ENCODE data around the gene NTN5.
"Not testable (repeated sequence)": the region's sequence is repeated elsewhere in the genome, so short reads cannot be mapped to it uniquely, and the experiment has no call there.

The NTN5 gene

DNA sequence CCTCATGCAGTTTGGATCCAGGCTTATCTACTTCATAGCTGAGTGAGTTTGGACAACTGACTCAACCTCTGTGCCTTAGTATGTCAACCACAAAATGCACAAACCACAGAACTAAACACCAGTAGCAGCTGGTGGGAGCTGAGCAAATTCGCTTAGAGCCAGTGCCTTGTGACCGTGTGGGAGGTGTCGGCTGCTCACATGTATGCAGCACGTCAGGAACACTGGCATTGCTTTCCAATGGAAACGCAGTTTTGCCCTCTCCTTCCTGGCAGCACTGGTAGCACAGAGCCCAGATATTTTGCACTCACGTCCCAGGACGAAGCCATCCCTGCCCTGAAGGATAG, 8.3 kb upstream of the NTN5 start:
- no peaks in the 10 kb centered on the region for H3K9me2 ChIP-seq (ENCODE audit: low read depth, low read length)
- H2AFZ ChIP-seq (ENCODE audit: low read length), result no peak overlapping the region
- no peak overlapping the region for H3K4me3 ChIP-seq (ENCODE audit: low read depth, low read length, poor library complexity, severe bottlenecking)
- no peak overlapping the region for H3K9ac ChIP-seq (ENCODE audit: low read length)
- no peaks in the 10 kb centered on the region for H4K20me1 ChIP-seq (ENCODE audit: insufficient read depth, low read length)
- H3K36me3 ChIP-seq (ENCODE audit: insufficient read depth, low read length), result no peaks in the 10 kb centered on the region
- no peaks in the 10 kb centered on the region for H3K4me1 ChIP-seq (ENCODE audit: insufficient read depth, low read length, severe bottlenecking)
- no peaks in the 10 kb centered on the region for H3K79me2 ChIP-seq (ENCODE audit: insufficient read depth, low read length)
- no peaks in the 10 kb centered on the region; the same call in 1 of the 2 replicates for H3K27me3 ChIP-seq (ENCODE audit: insufficient read depth, low read length)
- no peaks in the 10 kb centered on the region for H3F3A ChIP-seq (ENCODE audit: insufficient read depth, low read length)
- H3K4me2 ChIP-seq (ENCODE audit: low read length), result no peak overlapping the region
- TF ChIP-seq, protein P1, sequence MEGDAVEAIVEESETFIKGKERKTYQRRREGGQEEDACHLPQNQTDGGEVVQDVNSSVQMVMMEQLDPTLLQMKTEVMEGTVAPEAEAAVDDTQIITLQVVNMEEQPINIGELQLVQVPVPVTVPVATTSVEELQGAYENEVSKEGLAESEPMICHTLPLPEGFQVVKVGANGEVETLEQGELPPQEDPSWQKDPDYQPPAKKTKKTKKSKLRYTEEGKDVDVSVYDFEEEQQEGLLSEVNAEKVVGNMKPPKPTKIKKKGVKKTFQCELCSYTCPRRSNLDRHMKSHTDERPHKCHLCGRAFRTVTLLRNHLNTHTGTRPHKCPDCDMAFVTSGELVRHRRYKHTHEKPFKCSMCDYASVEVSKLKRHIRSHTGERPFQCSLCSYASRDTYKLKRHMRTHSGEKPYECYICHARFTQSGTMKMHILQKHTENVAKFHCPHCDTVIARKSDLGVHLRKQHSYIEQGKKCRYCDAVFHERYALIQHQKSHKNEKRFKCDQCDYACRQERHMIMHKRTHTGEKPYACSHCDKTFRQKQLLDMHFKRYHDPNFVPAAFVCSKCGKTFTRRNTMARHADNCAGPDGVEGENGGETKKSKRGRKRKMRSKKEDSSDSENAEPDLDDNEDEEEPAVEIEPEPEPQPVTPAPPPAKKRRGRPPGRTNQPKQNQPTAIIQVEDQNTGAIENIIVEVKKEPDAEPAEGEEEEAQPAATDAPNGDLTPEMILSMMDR (IDR thresholded peaks at IDR 0.05; ENCODE audit: low read length), result no peak
- TF ChIP-seq EZH2 (IDR thresholded peaks at IDR 0.05; ENCODE audit: borderline replicate concordance, low read length), result no peak
- H3K9me3 ChIP-seq (ENCODE audit: low read length), result no peaks in the 10 kb centered on the region
- no peak overlapping the region for H3K27ac ChIP-seq (ENCODE audit: low read depth, low read length, poor library complexity, severe bottlenecking)

DNA sequence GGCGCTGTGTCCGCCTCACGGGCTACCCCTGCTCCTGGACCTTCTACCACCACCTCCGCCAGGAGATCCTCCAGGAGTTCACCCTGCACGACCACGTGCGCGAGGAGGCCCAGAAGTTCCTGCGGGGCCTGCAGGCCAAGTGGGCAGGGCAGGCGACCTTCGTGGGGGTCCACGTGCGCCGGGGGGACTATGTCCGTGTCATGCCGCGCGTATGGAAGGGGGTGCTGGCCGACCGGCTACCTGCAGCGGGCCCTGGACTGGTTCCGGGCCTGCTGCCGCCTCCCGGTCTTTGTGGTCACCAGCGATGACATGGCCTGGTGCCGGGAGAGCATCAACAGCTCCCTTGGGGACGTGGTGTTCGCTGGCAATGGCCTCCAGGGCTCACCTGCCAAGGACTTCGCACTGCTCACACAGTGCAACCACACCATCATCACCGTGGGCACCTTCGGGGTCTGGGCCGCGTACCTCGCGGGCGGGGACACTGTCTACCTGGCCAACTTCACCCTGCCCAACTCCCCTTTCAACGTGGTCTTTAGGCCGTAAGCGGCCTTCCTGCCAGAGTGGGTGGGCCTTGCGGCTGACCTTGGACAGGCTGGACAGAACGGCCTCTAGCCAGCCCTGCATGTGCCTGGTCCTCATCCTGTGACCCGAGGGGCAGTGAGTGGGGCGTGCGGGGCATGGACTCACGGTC, 7.8 kb upstream of the NTN5 start:
- Histone ChIP-seq H3K4me2 (ENCODE audit: low read length) (no peak overlapping the region), H3K9me2 (ENCODE audit: low read depth, low read length) (no peaks in the 10 kb centered on the region), H3K4me3 (ENCODE audit: low read depth, low read length, poor library complexity, severe bottlenecking) (no peak overlapping the region), H3K27ac (ENCODE audit: low read depth, low read length, poor library complexity, severe bottlenecking) (no peak overlapping the region), H3K4me1 (ENCODE audit: insufficient read depth, low read length, severe bottlenecking) (peaks cover under 1% of the 10 kb centered on the region), H3F3A (ENCODE audit: insufficient read depth, low read length) (no peaks in the 10 kb centered on the region), H3K36me3 (ENCODE audit: insufficient read depth, low read length) (no peaks in the 10 kb centered on the region), H4K20me1 (ENCODE audit: insufficient read depth, low read length) (no peaks in the 10 kb centered on the region), H3K9ac (ENCODE audit: low read length) (no peak overlapping the region), H3K9me3 (ENCODE audit: low read length) (no peaks in the 10 kb centered on the region), H2AFZ (ENCODE audit: low read length) (no peak overlapping the region), H3K79me2 (ENCODE audit: insufficient read depth, low read length) (no peaks in the 10 kb centered on the region), H3K27me3 (ENCODE audit: insufficient read depth, low read length) (no peaks in the 10 kb centered on the region; the same call in 1 of the 2 replicates)
- TF ChIP-seq, protein P1 (IDR thresholded peaks at IDR 0.05; ENCODE audit: low read length), result no peak
- TF ChIP-seq EZH2 (IDR thresholded peaks at IDR 0.05; ENCODE audit: borderline replicate concordance, low read length), result no peak

GRCh38 chr19:48680006-48680405, 7.2 kb upstream of the NTN5 start:
- H4K20me1 ChIP-seq (ENCODE audit: insufficient read depth, low read length); H3K4me2 ChIP-seq (ENCODE audit: low read length); H2AFZ ChIP-seq (ENCODE audit: low read length); H3K27me3 ChIP-seq (ENCODE audit: insufficient read depth, low read length); H3K79me2 ChIP-seq (ENCODE audit: insufficient read depth, low read length); H3K9ac ChIP-seq (ENCODE audit: low read length); H3K4me3 ChIP-seq (ENCODE audit: low read depth, low read length, poor library complexity, severe bottlenecking); H3K9me2 ChIP-seq (ENCODE audit: low read depth, low read length); H3K9me3 ChIP-seq (ENCODE audit: low read length); H3F3A ChIP-seq (ENCODE audit: insufficient read depth, low read length); H3K4me1 ChIP-seq (ENCODE audit: insufficient read depth, low read length, severe bottlenecking); H3K27ac ChIP-seq (ENCODE audit: low read depth, low read length, poor library complexity, severe bottlenecking); H3K36me3 ChIP-seq (ENCODE audit: insufficient read depth, low read length): not testable (repeated sequence)

- H4K20me1 ChIP-seq (ENCODE audit: insufficient read depth, low read length), result no peaks in the 10 kb centered on the region
- no peak overlapping the region for H3K27ac ChIP-seq (ENCODE audit: low read depth, low read length, poor library complexity, severe bottlenecking)
- H3K4me3 ChIP-seq (ENCODE audit: low read depth, low read length, poor library complexity, severe bottlenecking), result no peak overlapping the region
- H3K9ac ChIP-seq (ENCODE audit: low read length), result no peak overlapping the region
- H2AFZ ChIP-seq (ENCODE audit: low read length), result no peak overlapping the region
- TF ChIP-seq EZH2 (IDR thresholded peaks at IDR 0.05; ENCODE audit: borderline replicate concordance, low read length), result no peak
- TF ChIP-seq, protein P1 (IDR thresholded peaks at IDR 0.05; ENCODE audit: low read length), result no peak
- H3K4me1 ChIP-seq (ENCODE audit: insufficient read depth, low read length, severe bottlenecking), result peaks cover 6% of the 10 kb centered on the region
- H3K4me2 ChIP-seq (ENCODE audit: low read length), result no peak overlapping the region
- H3K36me3 ChIP-seq (ENCODE audit: insufficient read depth, low read length), result no peaks in the 10 kb centered on the region
- 0 out of 2 replicates have a peak, but pooled peaks cover 5% of the 10 kb centered on the region for H3K27me3 ChIP-seq (ENCODE audit: insufficient read depth, low read length)
- no peaks in the 10 kb centered on the region for H3K9me2 ChIP-seq (ENCODE audit: low read depth, low read length)
- no peaks in the 10 kb centered on the region for H3F3A ChIP-seq (ENCODE audit: insufficient read depth, low read length)
- no peaks in the 10 kb centered on the region for H3K79me2 ChIP-seq (ENCODE audit: insufficient read depth, low read length)
- no peaks in the 10 kb centered on the region for H3K9me3 ChIP-seq (ENCODE audit: low read length)
These were observed 5.4 kb upstream of the NTN5 start for GRCh38 chr19:48678201-48678600.
